Inflammatory macrophage (primary cell): ENCODE results near the gene CRTAC1.

ENCODE experiments used
- DNase-seq, 2 donors: peaks; one replicate each; pipeline ENCODE4 v3.0.0-alpha.2; 2020 to 2022
- total RNA-seq, 18 experiments: gene quantifications; one replicate each; lab custom pipeline; 2026; ENCODE audit warnings: mixed read lengths in 6 of 18, inconsistent platforms in 2 of 18; lab: John Stamatoyannopoulos, UW

The CRTAC1 gene
- 0 to 0.13 (median 0) reads per million in 18 experiments for total RNA-seq

DNA sequence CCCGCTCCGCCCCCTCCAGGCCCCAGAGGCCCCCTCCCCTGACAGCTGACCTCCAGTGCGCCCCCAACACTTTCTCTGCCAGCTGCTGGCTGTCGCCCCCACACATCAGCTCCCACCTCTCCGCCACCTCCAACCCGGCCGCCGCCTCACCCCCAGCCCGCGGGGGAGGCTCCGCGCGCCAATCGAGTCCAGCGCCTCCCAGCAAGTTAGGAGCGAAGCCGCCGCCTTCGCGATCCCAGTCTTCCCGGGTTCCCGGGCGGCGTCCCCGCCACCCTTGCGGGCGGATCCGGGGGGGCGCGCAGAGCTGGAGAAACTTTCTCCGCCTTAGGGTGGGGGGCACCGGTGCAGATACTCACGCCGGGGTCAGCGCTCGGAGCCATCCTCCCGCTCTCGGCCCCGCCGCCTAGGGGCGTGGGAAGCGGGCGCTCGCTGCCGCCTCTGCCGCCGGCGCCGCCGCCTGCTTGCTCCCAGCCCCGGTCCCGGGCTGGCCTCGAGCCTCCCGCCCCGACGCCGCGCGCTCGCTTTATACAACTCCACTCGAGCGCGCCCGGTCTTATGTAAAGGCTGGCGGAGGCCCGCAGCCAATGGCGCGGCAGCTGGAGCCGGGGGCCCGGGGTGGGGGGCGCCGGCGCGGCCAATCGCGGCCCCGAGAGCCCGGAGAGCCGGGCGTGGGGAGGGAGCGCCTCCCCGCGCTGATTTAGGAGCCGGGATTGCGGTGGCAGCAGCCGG is at the start of gene CRTAC1:
Gene CRTAC1 (minus strand): TSS at position 529 of the 729 bp plus-strand sequence. CDS start 149 bp downstream, at position 380.
- no peak for DNase-seq

DNA sequence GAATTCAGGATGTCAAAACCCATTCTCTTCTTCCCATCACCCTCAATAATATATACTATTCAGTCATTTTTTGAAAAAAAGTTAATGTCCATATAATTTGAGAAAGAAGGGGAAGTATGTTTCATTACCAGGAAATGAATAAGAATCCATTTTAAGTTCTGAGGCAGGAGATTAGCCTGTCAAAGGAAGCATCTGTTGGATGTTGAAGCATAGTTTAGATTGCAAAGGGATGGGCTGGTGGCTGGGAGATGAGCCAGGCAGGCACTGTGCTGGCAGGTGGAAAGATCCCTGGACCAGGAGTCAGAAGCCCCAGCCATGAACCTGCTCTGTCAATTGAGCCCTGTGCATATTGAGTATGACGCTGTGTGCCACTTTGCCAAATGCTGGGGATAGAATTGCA is 48.4 kb upstream of the CRTAC1 start:
- DNase-seq, result no peak

- DNase-seq, result no peak
These were observed 46.8 kb upstream of the CRTAC1 start for GRCh38 chr10:98077223-98077622.

- DNase-seq, result peak; percentile 45
These were observed 45.7 kb upstream of the CRTAC1 start for GRCh38 chr10:98076086-98076485.

GRCh38 chr10:98074315-98074911 is 44.0 kb upstream of the CRTAC1 start:
- DNase-seq, result no peak

DNA sequence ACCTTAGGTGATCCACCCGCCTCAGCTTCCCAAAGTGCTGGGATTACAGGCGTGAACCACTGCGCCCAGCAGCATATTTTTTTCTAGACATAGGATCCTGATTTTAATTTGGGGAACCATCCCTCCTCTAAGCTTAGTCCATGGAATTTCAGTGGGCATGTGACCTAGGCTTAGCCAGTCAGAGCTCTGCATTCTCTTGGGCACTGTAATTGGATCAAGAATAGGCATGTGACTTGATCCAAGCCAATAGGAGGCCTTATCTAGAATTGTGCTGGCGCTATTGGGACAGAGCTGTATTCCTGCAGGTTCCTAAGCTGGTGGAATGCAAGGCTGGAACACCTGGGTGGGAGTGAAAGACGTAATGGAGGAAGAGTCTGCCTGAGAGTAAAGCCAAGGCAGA is 36.7 kb upstream of the CRTAC1 start:
- no peak for DNase-seq

GRCh38 chr10:98063740-98064027 is 33.3 kb upstream of the CRTAC1 start:
- no peak for DNase-seq

GRCh38 chr10:98062424-98062823 is 32.0 kb upstream of the CRTAC1 start:
- DNase-seq, result no peak

GRCh38 chr10:98060079-98060478 is 29.7 kb upstream of the CRTAC1 start:
- DNase-seq, result no peak

DNA sequence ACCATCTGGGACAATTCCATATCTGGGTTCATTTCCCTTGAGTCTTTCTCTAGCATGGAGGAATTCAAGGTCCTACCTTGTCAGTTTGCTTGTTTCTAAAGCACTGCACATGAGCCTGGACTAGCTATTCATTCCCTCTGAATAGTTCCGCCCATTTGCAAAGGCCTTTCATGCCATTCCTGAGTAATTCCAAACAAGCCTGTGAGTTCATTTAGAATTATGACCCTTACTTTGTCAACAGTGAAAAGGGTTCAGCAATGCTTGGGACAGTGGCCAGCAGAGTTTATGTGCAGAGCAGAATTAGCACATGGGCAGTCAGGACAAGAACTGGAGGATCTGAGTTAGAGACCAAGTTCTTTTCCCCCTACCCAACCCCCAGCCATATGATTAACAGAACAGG is 27.9 kb upstream of the CRTAC1 start:
- no peak for DNase-seq

DNA sequence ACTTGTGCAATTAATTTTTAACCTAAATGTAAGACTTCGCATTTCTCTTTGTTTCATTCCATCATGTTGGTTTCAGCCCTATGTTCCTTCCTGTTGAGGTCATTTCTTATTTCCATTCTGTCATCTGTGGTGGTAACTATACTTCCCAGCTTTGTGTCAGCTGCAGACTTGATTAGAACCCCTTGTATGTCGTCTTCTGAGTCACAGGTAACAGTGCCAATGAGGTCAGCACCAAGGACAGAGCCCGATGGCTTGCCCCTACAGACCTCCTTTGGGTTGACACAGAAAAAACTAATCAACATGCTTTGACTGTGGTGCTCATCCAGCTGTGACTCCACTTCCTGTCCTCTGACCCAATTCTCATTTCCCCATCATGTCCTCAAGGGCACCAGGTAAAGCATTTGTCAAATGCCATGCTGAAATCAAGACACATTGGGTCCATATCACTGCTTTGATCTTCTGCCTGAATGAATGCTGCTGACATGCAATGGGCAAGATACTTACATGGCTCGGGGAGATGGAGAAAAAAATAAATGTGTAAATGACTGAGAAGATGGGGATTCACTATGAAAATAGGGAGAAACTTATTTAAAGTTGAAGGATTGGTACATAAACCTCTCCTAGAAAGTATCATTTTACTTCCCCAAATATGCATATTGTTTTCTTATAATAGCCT is 25.6 kb upstream of the CRTAC1 start:
- no peak for DNase-seq

DNA sequence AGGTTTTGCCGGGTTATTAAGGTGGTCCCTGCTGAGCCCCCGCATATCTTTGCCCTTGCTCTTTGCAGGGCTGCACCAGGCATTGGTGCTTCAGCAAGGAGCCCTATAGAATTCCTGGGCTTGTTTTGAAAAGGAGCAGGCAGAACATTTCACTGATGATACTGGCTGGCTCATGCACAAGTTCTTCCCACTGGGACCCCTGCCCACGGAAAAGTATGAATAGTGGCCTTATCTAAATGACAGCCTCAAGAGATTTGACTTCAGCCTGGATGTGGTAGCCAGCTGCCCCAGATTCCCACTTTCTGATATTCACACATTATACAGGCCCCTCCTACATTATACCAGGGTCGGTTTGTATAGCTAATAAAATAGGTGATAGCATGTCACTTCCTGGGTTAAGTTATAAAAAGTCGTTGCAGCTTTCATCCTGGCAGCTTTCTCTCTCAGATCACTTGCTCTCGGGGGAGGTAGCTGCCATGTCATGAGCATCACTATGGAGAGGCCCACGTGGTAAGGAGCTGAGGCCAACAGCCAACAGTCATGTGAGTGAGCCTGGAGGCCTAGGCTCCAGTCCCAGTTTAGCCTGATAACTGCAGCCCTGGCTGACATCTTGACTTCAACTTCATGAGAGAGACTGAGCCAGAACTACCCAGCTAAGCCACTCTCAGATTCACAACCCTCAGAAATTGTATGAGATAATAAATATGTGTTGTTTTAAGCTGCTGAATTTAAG is 16.8 kb upstream of the CRTAC1 start:
- DNase-seq, result no peak

DNA sequence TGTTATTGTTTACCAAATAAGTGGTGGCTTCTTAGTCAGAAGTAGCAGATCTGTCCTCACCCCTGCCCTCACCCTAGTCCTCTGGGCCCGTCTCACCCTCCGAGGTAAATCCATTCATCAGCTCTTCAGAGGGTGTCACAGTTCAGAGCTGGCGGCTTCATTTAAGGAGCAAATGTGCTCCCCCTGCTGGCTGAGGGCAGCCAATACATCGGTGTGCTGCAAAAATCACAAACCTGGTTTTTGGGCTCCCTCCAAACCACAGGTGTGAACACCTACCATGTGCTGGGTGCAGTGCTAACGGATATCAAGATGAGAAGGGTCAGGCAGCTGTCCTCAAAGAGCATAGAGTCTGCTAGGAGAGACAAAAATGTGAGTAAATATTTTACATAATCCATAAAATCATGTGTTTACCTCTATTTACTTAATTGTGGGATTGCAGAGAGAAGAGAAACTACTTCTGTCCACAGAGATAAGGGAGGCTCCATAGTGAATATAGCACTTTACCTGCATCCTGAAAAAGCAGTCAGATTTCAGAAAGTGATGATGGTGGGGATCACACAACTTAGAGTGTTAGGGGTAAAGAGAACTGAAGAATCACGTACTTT is 15.5 kb upstream of the CRTAC1 start:
- peak; percentile 29 to 55 for DNase-seq

- DNase-seq, result peak; percentile 59 to 69
These were observed 11.1 kb upstream of the CRTAC1 start for GRCh38 chr10:98041352-98042043.

DNA sequence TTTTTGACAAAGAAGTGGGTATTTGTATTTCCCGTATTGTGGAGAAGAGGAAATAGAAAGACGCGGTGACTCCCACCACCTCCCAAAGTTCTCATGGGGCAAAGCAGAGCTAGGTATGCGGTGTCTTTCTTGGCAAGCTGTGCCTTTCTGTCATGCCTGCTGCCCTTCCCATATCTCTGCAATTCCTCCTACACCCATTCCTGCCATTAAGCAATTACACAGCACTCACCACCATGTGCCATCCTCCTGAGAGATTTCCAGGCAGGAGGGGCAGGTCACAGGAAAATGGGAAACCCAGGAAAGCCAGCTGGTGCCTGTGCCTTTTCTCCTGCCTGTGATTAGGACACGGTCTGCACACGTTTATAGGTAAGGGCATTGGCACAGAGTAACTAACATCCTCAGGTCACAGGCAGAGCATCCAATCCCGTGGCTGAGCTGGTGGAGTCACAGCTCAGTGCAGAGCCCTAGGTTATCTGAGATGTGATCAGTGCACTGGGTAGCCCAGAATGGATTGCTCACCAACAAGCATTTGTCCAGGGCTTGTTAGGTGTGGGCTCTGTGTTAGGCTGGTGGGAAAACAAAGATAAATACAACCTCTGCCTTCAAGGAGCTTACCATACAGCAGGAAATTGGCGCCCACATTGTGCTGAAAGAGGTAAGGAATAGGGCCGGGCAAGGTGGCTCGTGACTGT is 9.4 kb upstream of the CRTAC1 start:
- DNase-seq, result no peak

DNA sequence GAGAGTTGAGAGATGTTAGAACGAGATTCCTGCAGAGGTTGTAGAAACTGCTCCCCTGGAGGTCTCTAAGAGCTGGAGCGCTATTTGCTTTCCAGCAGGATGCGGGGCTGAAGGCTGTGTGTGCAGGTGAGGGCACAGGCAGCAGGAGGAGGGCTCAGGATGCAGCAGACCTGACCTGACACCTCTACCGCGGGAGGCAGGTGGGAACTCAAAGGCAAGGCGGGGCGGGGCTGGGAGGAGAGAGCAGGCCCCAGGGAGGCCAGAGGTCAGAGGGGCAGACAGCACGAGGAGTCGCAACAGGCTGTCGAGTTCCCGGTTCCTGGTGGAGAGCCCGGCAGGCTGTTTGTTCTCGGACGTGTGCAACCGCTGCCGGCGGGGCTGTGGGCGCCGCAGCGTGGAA is 7.9 kb upstream of the CRTAC1 start:
- DNase-seq, result no peak

GRCh38 chr10:98035599-98035998 is 5.2 kb upstream of the CRTAC1 start:
- DNase-seq, result no peak

DNA sequence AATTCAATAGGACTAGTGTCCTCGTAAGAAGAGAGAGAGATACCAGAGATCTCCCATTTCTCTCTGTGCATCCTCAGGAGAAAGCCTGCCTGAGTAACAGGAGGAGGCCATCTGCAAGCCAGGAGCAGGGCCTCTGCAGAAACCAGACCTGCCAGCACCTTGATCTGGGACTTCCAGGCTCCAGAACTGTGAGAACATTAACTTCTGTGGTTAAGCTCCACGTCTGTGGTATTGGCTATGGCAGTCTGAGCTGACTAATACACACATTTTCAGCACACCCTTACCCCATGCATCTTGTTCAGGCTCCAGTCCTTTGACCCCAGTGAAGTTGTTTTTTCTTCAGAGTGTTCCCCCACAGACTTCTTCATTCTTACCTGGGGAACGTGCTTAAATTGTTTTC is 3.1 kb upstream of the CRTAC1 start:
- DNase-seq, result no peak

DNA sequence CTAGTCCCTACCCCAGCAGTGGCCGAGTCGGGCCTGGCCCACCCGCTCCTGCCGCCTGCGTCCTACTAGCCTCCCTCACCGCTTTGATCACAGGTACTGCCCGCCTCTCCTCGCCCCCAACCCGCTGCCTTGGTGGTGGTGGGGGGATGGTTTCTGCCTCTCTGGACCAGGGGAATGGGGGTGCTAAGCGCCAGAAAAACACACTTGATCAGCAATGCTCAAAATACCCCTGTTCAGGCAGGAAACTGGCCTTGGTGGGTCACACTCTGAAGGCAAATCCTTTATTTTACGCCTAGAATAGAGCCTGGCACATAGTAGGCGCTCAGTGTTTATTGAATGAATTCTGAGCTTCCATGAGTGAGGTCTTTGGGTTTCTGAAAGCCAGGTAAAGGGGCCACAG is 1.0 kb upstream of the CRTAC1 start:
- no peak for DNase-seq

- no peak for DNase-seq
These were observed 590 bp upstream of the CRTAC1 start for GRCh38 chr10:98030991-98031431.
